Measurements from ENCODE around the gene ACTBL2.

ACTBL2 gene

GRCh38 chr5:57448287-57448686 is 34.3 kb downstream of the ACTBL2 start:
- DNase-seq, result no peak

- DNase-seq, result no peak
Measured at GRCh38 chr5:57447658-57448057, 35.0 kb downstream of the ACTBL2 start.

- no peak for DNase-seq
Measured at GRCh38 chr5:57446966-57447365, 35.6 kb downstream of the ACTBL2 start.

GRCh38 chr5:57445705-57446037 is 36.9 kb downstream of the ACTBL2 start:
- DNase-seq, result no peak

DNA sequence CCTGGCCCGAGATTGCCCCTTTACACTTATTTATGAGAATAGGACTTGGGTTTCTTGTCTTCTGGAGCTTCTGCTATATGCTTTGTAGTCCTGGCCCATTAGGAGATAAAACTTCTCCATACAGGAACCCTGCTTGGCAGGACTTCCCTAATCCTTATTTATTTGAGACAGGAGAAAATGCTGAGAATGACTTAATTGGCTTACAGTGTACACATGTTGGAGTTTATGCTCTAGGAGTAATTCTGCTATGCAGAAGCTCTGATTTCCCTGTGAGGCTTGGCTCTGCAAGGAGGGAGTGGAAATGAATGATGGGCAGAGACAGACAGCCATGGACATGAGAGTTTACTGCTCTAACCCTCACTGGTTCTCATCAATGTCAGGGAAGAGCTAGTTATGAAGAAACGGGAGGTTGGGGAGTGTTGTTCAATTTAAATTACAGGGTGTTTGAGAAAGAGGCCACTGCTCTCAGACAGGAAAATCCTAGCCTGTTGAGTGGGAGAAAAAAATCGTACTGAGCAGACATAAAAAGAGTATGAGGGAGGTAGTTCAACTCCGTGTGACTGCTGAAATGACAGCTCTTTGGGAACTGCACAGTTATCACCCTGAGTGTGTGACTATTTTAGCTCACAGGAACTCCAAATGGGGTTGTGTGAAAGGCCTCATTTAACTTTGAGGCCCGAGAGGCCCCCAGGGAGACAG is 37.5 kb downstream of the ACTBL2 start:
- no peak for DNase-seq

DNA sequence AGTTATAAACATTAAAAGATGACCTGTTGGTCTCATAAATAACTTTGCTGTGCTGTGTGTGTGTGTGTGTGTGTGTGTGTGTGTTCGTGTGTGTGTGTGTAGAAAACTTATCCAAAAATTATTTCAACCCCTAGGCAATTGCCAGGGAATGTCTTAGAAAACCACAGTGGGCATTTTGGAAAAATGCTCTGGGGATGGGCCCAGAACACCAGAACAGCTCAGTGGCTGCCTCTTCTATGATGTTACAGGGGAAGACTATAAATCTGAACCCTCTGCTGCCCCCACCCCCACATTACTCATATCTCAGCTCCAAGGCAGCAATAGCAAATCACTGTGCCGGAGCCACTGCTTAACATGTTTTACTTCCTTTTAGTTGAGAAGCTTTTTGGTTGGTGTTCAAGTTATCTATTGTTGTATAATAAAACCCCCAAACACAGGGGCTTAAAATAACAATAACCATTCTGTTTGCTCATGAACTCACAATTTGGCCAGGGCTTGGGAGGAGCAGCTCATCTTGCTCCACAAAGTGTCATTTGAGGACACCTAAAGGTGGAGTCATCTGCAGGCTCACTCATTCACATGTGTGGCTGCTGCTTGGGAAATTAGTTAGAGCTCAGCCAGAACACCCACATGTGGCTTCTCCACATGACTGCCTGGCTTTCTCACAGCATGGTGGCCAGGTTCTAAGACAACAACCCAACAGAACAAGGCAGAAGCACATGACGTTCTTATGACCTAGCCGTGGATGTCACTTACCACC is 40.4 kb downstream of the ACTBL2 start:
- DNase-seq, result no peak

DNA sequence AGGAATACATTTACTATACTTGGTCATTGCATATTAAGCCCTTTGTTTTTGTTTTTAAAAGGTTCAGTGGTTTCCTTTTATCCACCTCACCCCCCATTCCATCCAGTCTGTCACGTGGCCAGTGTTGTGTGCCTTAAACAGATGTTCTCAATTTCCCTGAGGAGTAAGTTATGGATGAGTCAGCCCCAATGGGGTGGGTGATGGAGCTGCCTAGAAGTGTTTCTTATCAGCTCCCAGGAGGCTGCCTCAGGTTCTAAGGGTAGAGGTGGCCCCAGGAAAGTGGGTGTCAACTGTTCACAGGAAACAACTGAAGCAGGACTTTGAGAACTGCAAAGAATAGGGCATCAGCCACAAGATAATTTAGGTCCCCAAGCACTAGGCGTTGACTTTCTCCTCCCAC is 41.1 kb downstream of the ACTBL2 start:
- DNase-seq, result no peak

- DNase-seq, result no peak
Measured at GRCh38 chr5:57439601-57440000, 43.0 kb downstream of the ACTBL2 start.

DNA sequence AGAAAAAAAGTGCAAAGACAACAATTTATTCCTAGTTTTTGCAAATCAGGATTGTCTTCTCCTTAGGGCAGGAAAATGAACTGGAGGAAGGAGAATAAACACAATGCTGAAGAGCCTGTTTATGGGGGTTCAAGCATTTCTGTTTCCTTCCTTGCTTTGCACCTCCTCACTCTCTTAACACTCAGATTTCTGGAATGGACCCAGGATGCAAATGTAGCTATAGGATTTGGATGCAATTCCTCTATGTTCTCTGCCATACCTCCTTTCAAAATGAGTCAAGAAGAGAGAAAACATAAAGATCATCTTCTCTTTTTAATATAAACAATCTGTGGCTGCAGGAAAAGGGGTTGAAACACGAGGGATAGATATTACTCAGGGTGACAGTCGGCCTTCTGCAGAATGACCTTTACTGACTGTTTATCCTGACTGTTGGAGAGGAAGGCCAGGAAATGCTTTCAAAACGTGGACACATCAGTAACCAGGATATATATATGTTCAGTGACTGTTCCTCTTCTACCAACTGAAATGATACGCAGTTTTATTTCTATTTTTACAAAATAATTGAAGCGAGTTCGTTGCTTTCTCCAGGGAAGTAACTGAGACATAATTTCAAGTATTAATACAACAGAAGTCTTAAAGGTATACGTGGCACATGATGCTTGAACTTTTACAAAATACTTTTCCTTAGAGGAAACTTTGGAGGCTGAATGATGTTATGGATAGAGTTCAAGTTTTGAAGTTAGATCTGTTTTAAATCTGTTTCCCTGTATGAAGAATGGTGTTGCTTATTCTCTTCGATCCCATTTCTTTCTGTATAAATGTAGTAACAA is 44.4 kb downstream of the ACTBL2 start:
- no peak for DNase-seq

GRCh38 chr5:57436586-57436985 is 46.0 kb downstream of the ACTBL2 start:
- DNase-seq, result no peak

DNA sequence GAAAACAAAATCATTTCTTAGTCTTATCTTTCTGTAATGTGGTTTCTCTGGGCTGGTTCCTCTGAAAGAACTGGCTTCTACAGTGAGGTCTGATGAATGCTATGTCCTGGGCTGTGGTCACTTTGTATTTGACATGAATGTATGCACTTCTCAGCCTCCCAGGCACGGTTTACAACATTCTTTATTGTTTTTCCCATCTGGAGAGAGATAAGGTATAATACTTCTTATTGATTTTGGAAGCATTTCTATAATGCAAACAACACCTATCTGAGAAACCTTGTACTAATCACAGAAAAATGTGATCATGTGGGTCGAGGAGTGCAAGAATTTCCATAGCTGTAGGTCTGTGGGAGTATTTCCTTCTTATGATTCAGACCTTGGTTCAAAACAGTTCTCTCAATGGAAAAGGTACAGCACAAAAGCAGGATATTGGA is 46.9 kb downstream of the ACTBL2 start:
- no peak for DNase-seq

DNA sequence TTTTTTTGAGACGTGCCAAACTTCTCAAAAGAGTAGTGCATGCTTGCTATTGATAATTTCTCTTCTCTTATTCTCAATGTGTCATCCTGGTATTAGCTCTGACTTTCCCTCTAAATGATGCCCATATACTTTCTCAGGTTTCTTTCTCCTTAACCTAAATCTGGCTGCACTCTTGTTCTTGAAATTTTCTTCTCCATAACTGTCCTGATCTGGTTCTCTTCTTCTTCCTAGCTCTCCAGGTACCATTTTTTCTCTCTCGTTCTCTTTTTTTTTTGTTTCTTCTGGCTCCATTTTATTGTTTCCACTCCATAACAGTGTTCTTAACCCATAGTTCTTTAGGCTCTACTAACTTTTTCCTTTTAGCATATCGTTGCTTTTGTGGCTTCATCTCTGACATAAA is 47.9 kb downstream of the ACTBL2 start:
- DNase-seq, result no peak

- no peak for DNase-seq
Measured at GRCh38 chr5:57434227-57434640, 48.4 kb downstream of the ACTBL2 start.

DNA sequence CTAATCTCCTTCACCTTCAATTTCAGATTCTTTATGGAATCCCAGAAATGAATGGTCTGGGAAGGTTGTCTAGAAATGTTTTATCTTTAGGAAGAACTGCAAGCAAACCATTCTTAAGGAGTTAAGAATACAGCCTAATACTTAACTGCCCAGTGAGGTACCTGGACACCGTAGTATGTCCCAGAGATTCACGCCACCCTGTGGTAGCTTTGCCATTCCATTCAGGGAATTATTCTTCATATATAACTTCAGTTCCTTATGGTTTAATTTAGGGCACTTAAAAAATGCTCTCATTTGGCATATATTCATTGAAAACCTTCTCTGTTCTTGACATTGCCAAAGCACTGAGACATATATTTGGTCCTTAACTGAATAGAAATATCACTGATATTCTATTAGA is 49.7 kb downstream of the ACTBL2 start:
- DNase-seq, result no peak

GRCh38 chr5:57431759-57432158 is 50.9 kb downstream of the ACTBL2 start:
- DNase-seq, result no peak

Measured in activated CD4-positive, CD25-positive, alpha-beta regulatory T cell (primary cell).